SK-N-SH (cell line): ENCODE data around the gene CACNG4.

Experiments
- POLR2AphosphoS5 ChIP-seq: IDR thresholded peaks from 2 replicates; pipeline ENCODE4 v1.6.1; 2012; ENCODE audit warnings: low read depth, low read length
- SMC3 ChIP-seq: IDR thresholded peaks from 2 replicates; pipeline ENCODE4 v1.6.1; 2012; ENCODE audit warnings: low read depth, low read length, improper control_type of control experiment

- TF ChIP-seq POLR2AphosphoS5 = no peak
- TF ChIP-seq SMC3 = no peak
These were observed 12.3 kb downstream of the CACNG4 start for GRCh38 chr17:66976781-66977201.
